SK-N-SH treated with all-trans-retinoic acid at 6 μM for 48 hours (cell line): ENCODE results near the gene TNS3.

ENCODE experiments used
- ATAC-seq: fragments of 200-7000 bp; cut with Tn5 transposase; 3 replicates; pipeline ENCODE4 v1.9.1; 2020; ENCODE audit warnings: mild to moderate bottlenecking, moderate library complexity
- ARNTL ChIP-seq: fragments of 450-650 bp; formaldehyde crosslinking; IDR thresholded peaks from 2 replicates; pipeline ENCODE4 v1.5.0; 2020; ENCODE audit warnings: low read depth, mild to moderate bottlenecking, moderate library complexity, borderline replicate concordance
- BACH2 ChIP-seq: fragments of 250-450 bp; sonication (Bioruptor Pico); IDR thresholded peaks from 2 replicates; pipeline ENCODE4 v1.9.0; 2021; ENCODE audit warnings: mild to moderate bottlenecking, borderline replicate concordance
- CSDC2 ChIP-seq: fragments of 250-450 bp; sonication (Bioruptor Pico); IDR thresholded peaks from 2 replicates; pipeline ENCODE4 v1.5.0; 2020; ENCODE audit warnings: mild to moderate bottlenecking, moderate library complexity
- GLIS3 ChIP-seq: fragments of 250-450 bp; sonication (Bioruptor Pico); IDR thresholded peaks from 2 replicates; pipeline ENCODE4 v1.5.0; 2020; ENCODE audit warnings: mild to moderate bottlenecking, moderate library complexity
- ISL1 ChIP-seq: fragments of 250-450 bp; sonication (Bioruptor Pico); IDR thresholded peaks from 2 replicates; pipeline ENCODE4 v2.1.2; 2022; ENCODE audit warnings: mild to moderate bottlenecking, moderate library complexity
- OSR1 ChIP-seq: fragments of 250-450 bp; sonication (Bioruptor Pico); IDR thresholded peaks from 2 replicates; pipeline ENCODE4 v1.8.0; 2022; ENCODE audit warnings: moderate library complexity, mild to moderate bottlenecking, inconsistent platforms
- PPARA ChIP-seq: fragments of 250-450 bp; sonication (Bioruptor Pico); IDR thresholded peaks from 2 replicates; pipeline ENCODE4 v1.5.0; 2020; ENCODE audit warnings: mild to moderate bottlenecking, borderline replicate concordance
- TCF4 ChIP-seq: fragments of 250-450 bp; sonication (Bioruptor Pico); IDR thresholded peaks from 2 replicates; pipeline ENCODE4 v1.8.0; 2021; ENCODE audit warnings: mild to moderate bottlenecking, moderate library complexity, borderline replicate concordance
- TOX ChIP-seq: fragments of 250-450 bp; sonication (Bioruptor Pico); IDR thresholded peaks from 2 replicates; pipeline ENCODE4 v1.8.0; 2021; ENCODE audit warnings: mild to moderate bottlenecking, moderate library complexity, borderline replicate concordance
- TSHZ2 ChIP-seq: fragments of 250-450 bp; sonication (Bioruptor Pico); IDR thresholded peaks from 2 replicates; pipeline ENCODE4 v1.5.0; 2020; ENCODE audit warnings: mild to moderate bottlenecking, moderate library complexity
- ZC3H10 ChIP-seq: fragments of 250-450 bp; sonication (Bioruptor Pico); IDR thresholded peaks from 2 replicates; pipeline ENCODE4 v1.5.1; 2021; ENCODE audit warnings: mild to moderate bottlenecking, moderate library complexity
- ZFP3 ChIP-seq: fragments of 250-450 bp; sonication (Bioruptor Pico); IDR thresholded peaks from 2 replicates; pipeline ENCODE4 v1.5.0; 2020; ENCODE audit warnings: mild to moderate bottlenecking, moderate library complexity
- ZFP30 ChIP-seq: fragments of 450-650 bp; formaldehyde crosslinking; IDR thresholded peaks from 2 replicates; pipeline ENCODE4 v1.5.0; 2022; ENCODE audit warnings: mild to moderate bottlenecking, moderate library complexity
- ZNF565 ChIP-seq: fragments of 450-650 bp; formaldehyde crosslinking; conservative IDR thresholded peaks from 2 replicates; pipeline ENCODE4 v1.5.0; 2020; ENCODE audit warnings: low read depth, mild to moderate bottlenecking, moderate library complexity
- TF ChIP-seq, protein P1 (sequence below): fragments of 250-450 bp; sonication (Bioruptor Pico); IDR thresholded peaks from 2 replicates; pipeline ENCODE4 v1.5.1; 2020; ENCODE audit warnings: low read depth, mild to moderate bottlenecking, moderate library complexity
- TF ChIP-seq, protein P2 (sequence below): fragments of 250-450 bp; sonication (Bioruptor Pico); IDR thresholded peaks from 2 replicates; pipeline ENCODE4 v1.8.0; 2020; ENCODE audit warnings: mild to moderate bottlenecking, moderate library complexity, borderline replicate concordance
- TF ChIP-seq, protein P3 (sequence below): fragments of 250-450 bp; sonication (Bioruptor Pico); IDR thresholded peaks from 2 replicates; pipeline ENCODE4 v1.5.1; 2021; ENCODE audit warnings: mild to moderate bottlenecking, moderate library complexity

The TNS3 gene

GRCh38 chr7:47573758-47574481, 8.0 kb downstream of the TNS3 start (continued):
- TF ChIP-seq, protein P1, sequence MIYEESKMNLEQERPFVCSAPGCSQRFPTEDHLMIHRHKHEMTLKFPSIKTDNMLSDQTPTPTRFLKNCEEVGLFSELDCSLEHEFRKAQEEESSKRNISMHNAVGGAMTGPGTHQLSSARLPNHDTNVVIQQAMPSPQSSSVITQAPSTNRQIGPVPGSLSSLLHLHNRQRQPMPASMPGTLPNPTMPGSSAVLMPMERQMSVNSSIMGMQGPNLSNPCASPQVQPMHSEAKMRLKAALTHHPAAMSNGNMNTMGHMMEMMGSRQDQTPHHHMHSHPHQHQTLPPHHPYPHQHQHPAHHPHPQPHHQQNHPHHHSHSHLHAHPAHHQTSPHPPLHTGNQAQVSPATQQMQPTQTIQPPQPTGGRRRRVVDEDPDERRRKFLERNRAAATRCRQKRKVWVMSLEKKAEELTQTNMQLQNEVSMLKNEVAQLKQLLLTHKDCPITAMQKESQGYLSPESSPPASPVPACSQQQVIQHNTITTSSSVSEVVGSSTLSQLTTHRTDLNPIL (CRISPR knock-in tag) = peak; percentile 77; the same call in 1 of the 2 replicates
- TF ChIP-seq ZC3H10 (CRISPR knock-in tag) (peak; percentile 92), ISL1 (CRISPR knock-in tag) (peak; percentile 98)
- TF ChIP-seq, protein P2, sequence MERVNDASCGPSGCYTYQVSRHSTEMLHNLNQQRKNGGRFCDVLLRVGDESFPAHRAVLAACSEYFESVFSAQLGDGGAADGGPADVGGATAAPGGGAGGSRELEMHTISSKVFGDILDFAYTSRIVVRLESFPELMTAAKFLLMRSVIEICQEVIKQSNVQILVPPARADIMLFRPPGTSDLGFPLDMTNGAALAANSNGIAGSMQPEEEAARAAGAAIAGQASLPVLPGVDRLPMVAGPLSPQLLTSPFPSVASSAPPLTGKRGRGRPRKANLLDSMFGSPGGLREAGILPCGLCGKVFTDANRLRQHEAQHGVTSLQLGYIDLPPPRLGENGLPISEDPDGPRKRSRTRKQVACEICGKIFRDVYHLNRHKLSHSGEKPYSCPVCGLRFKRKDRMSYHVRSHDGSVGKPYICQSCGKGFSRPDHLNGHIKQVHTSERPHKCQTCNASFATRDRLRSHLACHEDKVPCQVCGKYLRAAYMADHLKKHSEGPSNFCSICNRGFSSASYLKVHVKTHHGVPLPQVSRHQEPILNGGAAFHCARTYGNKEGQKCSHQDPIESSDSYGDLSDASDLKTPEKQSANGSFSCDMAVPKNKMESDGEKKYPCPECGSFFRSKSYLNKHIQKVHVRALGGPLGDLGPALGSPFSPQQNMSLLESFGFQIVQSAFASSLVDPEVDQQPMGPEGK = peak; percentile 97

- ATAC-seq = 0 out of 3 replicates have a peak, but pooled peaks have one; percentile 0
- TF ChIP-seq ZC3H10 (CRISPR knock-in tag) = peak; percentile 60; the same call in 1 of the 2 replicates
- no peak for TF ChIP-seq ZNF565 (CRISPR knock-in tag)
These were observed 8.8 kb downstream of the TNS3 start for GRCh38 chr7:47572939-47573757.

DNA sequence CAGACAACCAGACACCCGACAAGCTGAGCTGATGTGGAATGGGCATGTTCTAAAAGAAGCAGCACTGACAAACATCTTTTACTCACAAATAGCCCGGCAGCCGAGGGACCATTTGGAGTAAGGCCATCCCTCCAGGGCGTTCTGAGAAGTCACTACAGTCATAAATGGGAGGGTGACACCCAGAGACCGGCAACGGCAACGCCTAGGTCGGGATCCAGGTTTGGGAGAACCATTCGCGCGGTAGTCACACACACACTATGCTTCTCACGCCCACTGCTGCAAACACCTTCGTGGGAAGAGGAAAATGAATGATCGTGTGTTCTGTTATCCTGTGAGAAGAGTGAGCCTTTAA, 9.8 kb downstream of the TNS3 start:
- TF ChIP-seq ARNTL (CRISPR knock-in tag) (no peak), TSHZ2 (no peak), PPARA (no peak), TCF4 (no peak), ZC3H10 (CRISPR knock-in tag) (peak; percentile 46; the same call in 1 of the 2 replicates), GLIS3 (no peak)

DNA sequence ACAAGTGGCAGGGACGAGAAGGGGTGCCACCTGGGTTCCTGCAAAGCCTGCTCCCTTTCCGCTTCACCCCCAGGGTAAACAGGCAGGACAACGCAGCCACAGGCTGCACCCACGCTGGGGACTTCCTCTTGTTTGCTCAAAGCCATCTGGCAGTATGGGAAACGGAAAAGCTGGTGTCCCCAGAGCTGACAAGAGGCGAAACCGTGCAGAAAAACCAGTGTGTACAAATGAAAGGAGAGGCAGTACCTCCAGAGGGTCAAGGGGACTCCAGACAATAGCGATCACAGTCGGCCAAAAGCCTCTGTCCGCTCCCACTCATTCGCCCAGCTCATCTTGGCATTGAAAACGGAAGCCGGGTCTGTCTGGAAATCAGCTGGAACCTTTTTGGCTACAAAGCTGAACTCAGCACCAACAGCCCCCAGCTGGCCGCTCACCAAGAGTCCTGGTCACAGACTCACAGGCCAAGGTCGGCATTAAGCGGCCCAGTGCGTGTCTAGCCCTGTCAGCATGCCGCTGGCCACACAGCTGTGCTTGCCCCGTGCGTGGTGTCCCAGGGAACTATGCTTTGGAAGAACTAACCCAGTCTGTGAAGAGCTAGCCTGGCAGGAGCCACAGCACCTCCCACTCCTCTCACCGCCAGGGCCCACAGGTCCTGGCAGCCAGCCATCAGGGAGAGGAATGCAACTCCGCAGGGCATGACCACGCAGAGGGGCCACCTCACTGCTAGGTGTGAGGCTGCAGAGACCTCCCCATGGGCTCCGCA, 10.4 kb downstream of the TNS3 start:
- peak; percentile 73 for ATAC-seq
- no peak for TF ChIP-seq TOX
- TF ChIP-seq ZFP30 (CRISPR knock-in tag) = peak; percentile 39; the same call in 1 of the 2 replicates
- no peak for TF ChIP-seq BACH2 (CRISPR knock-in tag)
- TF ChIP-seq ISL1 (CRISPR knock-in tag) = peak; percentile 49; the same call in 1 of the 2 replicates
- 0 out of 2 replicates have a peak, but pooled peaks have one; percentile 54 for TF ChIP-seq ZC3H10 (CRISPR knock-in tag)
- TF ChIP-seq GLIS3 = peak; percentile 69; the same call in 1 of the 2 replicates
- TF ChIP-seq, protein P1 (CRISPR knock-in tag) = peak; percentile 39; the same call in 1 of the 2 replicates
- peak; percentile 26; the same call in 1 of the 2 replicates for TF ChIP-seq TCF4
- peak; percentile 70; the same call in 1 of the 2 replicates for TF ChIP-seq OSR1
- peak; percentile 70; the same call in 1 of the 2 replicates for TF ChIP-seq ZFP3 (CRISPR knock-in tag)
- TF ChIP-seq CSDC2 (CRISPR knock-in tag) = peak; percentile 95
- TF ChIP-seq, protein P2 = peak; percentile 87; the same call in 1 of the 2 replicates
- TF ChIP-seq, protein P3, sequence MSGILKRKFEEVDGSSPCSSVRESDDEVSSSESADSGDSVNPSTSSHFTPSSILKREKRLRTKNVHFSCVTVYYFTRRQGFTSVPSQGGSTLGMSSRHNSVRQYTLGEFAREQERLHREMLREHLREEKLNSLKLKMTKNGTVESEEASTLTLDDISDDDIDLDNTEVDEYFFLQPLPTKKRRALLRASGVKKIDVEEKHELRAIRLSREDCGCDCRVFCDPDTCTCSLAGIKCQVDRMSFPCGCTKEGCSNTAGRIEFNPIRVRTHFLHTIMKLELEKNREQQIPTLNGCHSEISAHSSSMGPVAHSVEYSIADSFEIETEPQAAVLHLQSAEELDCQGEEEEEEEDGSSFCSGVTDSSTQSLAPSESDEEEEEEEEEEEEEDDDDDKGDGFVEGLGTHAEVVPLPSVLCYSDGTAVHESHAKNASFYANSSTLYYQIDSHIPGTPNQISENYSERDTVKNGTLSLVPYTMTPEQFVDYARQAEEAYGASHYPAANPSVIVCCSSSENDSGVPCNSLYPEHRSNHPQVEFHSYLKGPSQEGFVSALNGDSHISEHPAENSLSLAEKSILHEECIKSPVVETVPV (CRISPR knock-in tag) = no peak; the same call in 1 of the 2 replicates

More for the DNA sequence above, 9.8 kb downstream of the TNS3 start:
- ATAC-seq = no peak; the same call in 2 of the 3 replicates
